ENCODE results near the gene NEK1. TPM values are rescaled to one million over a fixed set of nuclear protein-coding genes. Genes with fewer than 3 reads are reported as not detected.

Gene NEK1
- total RNA-seq, 1 experiment from 2014 or later: 8.7 TPM

DNA sequence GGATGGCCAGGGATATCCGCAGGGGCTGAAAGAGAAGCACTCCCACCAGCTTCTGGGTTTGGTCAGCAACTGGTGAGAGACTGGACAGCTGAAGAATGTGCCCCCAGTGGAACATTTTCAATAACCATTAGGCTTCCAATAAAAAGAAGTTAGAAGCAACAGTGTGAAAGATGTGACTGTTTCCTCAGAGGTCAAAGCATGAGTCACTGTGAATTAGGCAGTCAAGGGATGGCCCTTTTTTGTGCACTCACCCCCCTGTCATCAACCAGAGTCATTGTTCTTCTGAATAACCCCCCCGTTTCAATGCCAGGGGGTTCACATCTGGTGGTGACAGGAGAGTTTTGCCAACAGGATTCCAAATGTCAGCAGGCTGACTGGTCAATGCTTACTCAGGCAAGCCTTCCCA lies 267.1 kb downstream of the NEK1 start:
- Histone ChIP-seq H3K9me3 (no peaks in the 10 kb centered on the region), H3K4me3 (ENCODE audit: low read depth, low read length) (no peak overlapping the region), H3K36me3 (ENCODE audit: control insufficient read depth, insufficient read depth, low read length) (no peaks in the 10 kb centered on the region), H3K27me3 (replicated peaks; ENCODE audit: control insufficient read depth, insufficient read depth, low read length) (no peaks in the 10 kb centered on the region), H3K4me1 (no peaks in the 10 kb centered on the region)
- TF ChIP-seq, protein P1, sequence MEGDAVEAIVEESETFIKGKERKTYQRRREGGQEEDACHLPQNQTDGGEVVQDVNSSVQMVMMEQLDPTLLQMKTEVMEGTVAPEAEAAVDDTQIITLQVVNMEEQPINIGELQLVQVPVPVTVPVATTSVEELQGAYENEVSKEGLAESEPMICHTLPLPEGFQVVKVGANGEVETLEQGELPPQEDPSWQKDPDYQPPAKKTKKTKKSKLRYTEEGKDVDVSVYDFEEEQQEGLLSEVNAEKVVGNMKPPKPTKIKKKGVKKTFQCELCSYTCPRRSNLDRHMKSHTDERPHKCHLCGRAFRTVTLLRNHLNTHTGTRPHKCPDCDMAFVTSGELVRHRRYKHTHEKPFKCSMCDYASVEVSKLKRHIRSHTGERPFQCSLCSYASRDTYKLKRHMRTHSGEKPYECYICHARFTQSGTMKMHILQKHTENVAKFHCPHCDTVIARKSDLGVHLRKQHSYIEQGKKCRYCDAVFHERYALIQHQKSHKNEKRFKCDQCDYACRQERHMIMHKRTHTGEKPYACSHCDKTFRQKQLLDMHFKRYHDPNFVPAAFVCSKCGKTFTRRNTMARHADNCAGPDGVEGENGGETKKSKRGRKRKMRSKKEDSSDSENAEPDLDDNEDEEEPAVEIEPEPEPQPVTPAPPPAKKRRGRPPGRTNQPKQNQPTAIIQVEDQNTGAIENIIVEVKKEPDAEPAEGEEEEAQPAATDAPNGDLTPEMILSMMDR (IDR thresholded peaks at IDR 0.05; ENCODE audit: insufficient read depth in 1 of 2, low read depth in 1 of 2, low read length in 1 of 2, severe bottlenecking in 1 of 2, unreplicated experiment in 1 of 2): no peak
- no peak for DNase-seq
- no TSS peak for BruUV-seq (replicated peaks)
- no peaks in the 10 kb centered on the region for H3K36me3 Mint-ChIP-seq (ENCODE audit: insufficient read depth, unreplicated experiment)
- intact Hi-C loops (cut with micrococcal nuclease; ENCODE audit: unreplicated experiment): no loop called here
- H3K9me3 Mint-ChIP-seq (ENCODE audit: unreplicated experiment): no peaks in the 10 kb centered on the region
- ChIA-PET POLR2A (no interaction called here), CTCF (no interaction called here)
- no peak overlapping the region for H3K4me3 Mint-ChIP-seq (ENCODE audit: unreplicated experiment)
- no peaks in the 10 kb centered on the region for H3K4me1 Mint-ChIP-seq (ENCODE audit: low read depth, unreplicated experiment)
- H3K27me3 Mint-ChIP-seq (ENCODE audit: insufficient read depth, unreplicated experiment): no peaks in the 10 kb centered on the region
- H3K27ac Mint-ChIP-seq (ENCODE audit: unreplicated experiment): no peak overlapping the region

Other genes starting within 250 kb of the NEK1 start
- gene CLCN3, start 8.0 kb upstream of the NEK1 start, total RNA-seq (2022): 36.4 and 42.1 TPM in 2 replicates
- gene HPF1, start 145.4 kb upstream of the NEK1 start, total RNA-seq (2022): 9.7 and 14.9 TPM in 2 replicates